ENCODE data around the gene DISC1.

- TF ChIP-seq, protein P1, sequence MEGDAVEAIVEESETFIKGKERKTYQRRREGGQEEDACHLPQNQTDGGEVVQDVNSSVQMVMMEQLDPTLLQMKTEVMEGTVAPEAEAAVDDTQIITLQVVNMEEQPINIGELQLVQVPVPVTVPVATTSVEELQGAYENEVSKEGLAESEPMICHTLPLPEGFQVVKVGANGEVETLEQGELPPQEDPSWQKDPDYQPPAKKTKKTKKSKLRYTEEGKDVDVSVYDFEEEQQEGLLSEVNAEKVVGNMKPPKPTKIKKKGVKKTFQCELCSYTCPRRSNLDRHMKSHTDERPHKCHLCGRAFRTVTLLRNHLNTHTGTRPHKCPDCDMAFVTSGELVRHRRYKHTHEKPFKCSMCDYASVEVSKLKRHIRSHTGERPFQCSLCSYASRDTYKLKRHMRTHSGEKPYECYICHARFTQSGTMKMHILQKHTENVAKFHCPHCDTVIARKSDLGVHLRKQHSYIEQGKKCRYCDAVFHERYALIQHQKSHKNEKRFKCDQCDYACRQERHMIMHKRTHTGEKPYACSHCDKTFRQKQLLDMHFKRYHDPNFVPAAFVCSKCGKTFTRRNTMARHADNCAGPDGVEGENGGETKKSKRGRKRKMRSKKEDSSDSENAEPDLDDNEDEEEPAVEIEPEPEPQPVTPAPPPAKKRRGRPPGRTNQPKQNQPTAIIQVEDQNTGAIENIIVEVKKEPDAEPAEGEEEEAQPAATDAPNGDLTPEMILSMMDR (IDR thresholded peaks at IDR 0.05): no peak
- TF ChIP-seq, protein P2, sequence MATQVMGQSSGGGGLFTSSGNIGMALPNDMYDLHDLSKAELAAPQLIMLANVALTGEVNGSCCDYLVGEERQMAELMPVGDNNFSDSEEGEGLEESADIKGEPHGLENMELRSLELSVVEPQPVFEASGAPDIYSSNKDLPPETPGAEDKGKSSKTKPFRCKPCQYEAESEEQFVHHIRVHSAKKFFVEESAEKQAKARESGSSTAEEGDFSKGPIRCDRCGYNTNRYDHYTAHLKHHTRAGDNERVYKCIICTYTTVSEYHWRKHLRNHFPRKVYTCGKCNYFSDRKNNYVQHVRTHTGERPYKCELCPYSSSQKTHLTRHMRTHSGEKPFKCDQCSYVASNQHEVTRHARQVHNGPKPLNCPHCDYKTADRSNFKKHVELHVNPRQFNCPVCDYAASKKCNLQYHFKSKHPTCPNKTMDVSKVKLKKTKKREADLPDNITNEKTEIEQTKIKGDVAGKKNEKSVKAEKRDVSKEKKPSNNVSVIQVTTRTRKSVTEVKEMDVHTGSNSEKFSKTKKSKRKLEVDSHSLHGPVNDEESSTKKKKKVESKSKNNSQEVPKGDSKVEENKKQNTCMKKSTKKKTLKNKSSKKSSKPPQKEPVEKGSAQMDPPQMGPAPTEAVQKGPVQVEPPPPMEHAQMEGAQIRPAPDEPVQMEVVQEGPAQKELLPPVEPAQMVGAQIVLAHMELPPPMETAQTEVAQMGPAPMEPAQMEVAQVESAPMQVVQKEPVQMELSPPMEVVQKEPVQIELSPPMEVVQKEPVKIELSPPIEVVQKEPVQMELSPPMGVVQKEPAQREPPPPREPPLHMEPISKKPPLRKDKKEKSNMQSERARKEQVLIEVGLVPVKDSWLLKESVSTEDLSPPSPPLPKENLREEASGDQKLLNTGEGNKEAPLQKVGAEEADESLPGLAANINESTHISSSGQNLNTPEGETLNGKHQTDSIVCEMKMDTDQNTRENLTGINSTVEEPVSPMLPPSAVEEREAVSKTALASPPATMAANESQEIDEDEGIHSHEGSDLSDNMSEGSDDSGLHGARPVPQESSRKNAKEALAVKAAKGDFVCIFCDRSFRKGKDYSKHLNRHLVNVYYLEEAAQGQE (IDR thresholded peaks at IDR 0.05; ENCODE audit: insufficient read depth in 1 of 2, low read depth in 2 of 2, low read length in 1 of 2): no peak
- TF ChIP-seq POLR2AphosphoS5 (IDR thresholded peaks at IDR 0.05; ENCODE audit: low read depth, low read length): no peak
- TF ChIP-seq SIN3A (IDR thresholded peaks at IDR 0.05; ENCODE audit: borderline replicate concordance, insufficient read depth, low read depth, low read length): no peak
- TF ChIP-seq TCF7L2 (IDR thresholded peaks at IDR 0.05; ENCODE audit: low read depth, low read length): no peak
Observed at GRCh38 chr1:231841616-231842344, 215.2 kb downstream of the DISC1 start.
